NCI-H2081 treated with DMSO at 0.1 percent for 48 hours (cell line): Measurements from ENCODE around the gene OAS3.
"Not testable (repeated sequence)": the region's sequence is repeated elsewhere in the genome, so short reads cannot be mapped to it uniquely, and the experiment has no call there.

Experiments used
- DNase-seq: peaks from one replicate; lab custom pipeline; 2025; lab: John Stamatoyannopoulos, UW

The OAS3 gene

DNA sequence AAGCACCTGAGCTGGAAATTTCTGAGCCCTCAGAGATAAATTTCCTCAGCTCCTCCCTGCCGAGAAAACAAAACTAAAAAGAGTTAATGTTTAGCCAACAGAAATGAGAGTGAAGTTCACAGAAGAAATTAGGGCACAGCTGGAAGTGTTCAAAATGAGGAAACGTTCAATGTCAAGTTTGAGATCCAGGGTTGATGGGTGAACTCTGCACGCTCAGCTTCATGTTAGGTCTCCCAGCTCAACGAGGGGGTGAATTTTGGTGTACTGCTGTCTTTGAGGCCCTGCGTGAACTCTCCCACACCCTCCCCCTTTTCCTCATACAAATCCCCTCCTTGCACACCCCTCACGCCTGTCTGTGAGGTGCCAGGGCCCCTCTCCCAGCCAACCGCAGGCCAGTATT, 13.3 kb upstream of the OAS3 start:
- DNase-seq = no peak

DNA sequence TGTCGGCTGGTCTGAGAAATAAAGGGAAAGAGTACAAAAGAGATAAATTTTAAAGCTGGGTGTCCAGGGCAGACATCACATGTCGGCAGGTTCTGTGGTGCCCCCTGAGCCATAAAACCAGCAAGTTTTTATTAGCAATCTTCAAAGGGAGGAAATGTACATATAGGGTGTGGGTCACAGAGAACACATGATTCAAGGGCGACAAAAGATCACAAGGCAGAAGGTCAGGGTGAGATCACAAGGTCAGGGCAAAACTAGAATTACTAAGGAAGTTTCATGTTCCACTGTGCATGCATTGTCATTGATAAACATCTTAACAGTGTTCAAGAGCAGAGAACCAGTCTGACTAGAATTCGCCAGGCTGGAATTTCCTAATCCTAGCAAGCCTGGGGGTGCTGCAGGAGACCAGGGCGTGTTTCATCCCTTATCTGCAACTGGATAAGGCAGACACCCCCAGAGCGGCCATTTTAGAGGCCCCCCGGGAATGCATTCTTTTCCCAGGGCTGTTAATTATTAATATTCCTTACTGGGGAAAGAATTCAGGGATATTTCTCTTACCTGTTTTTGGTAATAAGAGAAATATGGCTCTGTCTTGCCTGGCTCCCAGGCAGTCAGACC, 11.7 kb upstream of the OAS3 start:
- DNase-seq = not testable (repeated sequence)

DNA sequence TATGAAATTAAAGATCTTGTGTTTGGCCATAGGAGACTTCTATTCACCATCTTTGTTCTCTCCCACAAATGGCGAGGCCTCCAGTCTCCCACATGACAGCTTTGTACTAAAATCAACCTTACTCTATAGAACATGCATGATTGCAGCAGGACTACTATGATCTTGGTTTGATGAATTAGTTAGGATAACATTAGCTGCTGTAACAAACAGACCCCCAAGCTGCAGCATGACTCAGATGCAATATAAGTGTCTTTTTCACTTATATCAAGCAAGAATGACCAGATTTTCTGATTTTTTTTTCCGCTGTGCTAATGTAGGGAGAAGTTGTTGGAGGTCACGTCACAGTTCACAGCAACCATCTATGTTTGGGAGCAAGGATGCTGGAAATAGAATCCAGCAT, 10.8 kb upstream of the OAS3 start:
- DNase-seq = no peak

DNA sequence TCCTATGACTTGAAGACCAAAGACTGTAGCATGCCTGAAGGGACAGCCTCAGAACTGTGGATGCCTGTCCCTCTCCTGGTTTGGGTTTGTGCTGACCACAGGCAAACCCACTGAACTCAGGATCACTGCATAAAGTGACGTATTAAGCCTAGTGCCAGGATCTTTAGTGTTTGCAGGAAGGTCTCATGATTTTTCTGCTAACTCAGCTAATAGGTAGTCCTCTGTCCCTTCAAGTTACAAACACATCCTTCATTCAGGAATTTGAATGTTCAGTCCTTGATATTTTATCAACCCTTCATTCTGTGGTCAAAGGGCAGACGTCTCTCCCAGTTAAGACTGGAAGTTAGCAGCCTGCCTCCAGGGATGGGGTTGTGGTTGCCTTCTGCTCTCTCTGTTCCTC, 10.3 kb upstream of the OAS3 start:
- DNase-seq = no peak

DNA sequence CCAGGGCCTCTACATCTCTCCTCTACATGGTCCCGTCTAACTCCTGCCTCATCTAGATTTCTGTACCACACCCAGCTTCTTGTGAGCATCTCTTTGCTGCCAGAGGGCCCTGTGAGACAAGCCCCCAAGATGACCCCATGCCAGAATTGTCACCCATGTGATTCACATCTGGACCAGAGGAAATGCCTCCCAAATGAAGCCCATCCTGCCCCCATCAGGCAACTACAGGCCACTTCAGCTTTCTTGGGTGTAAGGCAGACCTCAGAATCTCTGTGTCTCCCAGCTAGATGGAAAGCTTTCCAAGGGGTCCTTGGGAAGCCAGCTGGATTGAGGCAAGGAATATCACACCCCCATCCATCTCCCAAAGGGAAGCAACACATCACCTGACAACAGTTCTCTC, 9.3 kb upstream of the OAS3 start:
- no peak for DNase-seq

DNA sequence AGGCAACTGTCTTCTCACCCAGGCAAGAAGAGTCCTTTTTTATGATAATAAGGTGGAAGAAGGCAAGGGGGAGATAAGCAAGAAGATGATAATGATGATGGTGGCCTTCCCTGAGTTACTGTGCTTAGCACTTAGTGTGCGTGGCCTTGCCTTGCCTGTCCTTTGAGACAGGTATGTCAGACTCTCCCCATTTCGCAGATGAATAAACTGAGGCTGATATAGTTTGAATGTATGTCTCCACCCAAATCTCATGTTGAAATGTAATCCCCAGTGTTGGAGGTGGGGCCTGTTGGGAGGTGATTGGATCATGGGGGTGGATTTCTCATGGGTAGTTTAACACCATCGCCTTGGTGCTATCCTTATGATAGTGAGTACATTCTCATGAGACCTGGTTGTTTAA, 8.6 kb upstream of the OAS3 start:
- no peak for DNase-seq

DNA sequence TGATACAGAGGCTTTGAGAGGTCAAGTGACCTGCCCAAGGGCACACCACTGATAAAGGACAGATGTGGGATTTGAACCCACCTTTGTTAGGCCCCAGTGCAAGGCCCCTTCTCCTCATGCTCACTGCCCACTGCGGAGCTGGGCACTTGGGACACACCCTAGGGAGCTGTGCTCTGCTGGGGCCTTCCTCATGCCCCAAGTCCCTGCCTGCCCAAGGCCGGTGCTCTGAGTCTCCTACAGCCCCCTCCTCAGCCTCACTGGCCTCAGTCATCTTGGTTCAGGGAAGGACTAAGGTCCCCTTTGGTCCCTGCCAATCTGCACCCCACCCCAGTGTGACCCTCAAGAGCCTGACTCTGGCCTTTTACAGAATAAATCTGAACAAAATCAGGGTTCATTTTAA, 7.9 kb upstream of the OAS3 start:
- no peak for DNase-seq

DNA sequence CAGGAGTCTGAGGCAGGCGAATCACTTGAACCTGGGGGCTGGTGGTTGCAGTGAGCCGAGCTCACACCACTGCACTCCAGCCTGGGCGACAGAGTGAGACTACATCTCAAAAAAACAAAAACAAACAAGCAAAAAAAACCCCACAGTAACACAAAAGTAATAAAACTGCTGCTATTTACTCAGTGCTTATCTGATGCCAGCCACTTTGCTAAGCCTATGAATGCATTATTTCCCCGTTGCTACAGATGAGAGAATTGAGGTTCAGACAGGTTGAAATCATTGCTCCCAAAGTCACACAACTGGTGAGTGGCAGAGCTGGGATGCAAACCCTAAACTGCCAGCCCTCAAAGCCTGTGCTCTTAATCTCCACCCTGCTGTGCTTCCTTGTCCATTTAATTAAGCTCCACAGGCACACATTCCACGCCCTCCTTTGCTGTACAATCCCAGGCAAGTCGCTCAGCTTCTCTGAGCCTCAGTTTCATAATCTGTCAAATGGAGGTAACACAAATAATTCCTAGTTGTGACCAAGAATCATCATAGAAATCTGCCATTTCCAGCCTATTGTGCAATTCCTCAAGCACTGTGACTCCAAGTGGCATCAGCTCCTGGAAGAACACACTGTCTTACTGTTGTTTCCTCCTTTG, 5.7 kb upstream of the OAS3 start:
- DNase-seq = no peak

DNA sequence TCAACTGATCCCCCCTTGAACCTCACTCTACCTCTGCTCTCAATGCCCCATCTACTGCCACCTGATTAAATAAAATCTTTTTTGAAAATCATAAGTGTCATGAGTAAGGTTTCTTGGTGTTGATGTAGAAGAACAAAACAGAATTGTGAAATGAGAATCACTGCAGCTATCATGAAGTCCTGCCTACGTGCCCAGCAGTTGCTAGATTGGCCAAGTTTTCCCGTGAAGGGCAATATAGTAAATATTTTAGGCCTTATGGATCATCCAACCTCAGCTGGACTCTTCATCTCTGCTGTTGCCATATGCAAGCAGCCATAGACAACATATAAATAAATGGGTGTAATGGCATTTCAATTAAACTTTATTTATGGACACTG, 5.2 kb upstream of the OAS3 start:
- no peak for DNase-seq

DNA sequence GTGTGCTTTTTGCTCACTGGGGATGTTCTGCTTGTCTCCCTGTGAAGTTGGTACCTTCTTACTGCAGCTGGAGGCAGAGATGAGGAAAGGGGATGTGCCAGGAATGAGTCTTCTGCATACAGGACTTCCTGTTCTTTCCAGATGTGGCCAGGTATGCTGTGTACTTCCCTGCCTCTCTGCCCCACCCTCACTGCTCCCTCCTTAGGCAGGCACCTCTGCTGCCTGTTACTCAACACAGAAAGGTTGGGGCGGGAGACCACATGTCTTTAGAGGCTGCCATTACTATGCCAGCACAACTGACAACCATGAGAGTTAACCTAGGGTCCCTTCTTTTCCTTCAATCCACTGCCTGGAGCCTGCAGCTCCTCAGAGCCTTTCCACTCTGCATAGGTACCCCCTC, 2.0 kb upstream of the OAS3 start:
- no peak for DNase-seq

DNA sequence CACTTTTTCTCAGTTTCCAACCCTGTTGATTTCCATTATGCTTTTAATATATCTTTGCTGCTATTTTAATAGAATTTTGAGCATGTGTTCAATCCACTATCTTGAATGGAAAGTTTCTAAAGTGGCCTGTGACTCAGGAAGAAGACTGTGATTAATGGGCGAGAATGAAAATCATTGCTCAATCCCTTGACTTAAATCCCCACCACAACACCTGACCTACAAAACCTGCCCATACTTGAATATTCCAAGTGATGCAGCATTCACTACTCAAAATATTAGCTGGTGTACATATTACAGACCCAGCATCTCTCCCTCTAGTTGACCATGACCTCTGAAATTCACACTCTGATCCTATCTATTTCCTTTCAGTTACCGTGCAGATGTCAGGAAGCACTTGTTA, 1.3 kb upstream of the OAS3 start:
- DNase-seq = no peak

DNA sequence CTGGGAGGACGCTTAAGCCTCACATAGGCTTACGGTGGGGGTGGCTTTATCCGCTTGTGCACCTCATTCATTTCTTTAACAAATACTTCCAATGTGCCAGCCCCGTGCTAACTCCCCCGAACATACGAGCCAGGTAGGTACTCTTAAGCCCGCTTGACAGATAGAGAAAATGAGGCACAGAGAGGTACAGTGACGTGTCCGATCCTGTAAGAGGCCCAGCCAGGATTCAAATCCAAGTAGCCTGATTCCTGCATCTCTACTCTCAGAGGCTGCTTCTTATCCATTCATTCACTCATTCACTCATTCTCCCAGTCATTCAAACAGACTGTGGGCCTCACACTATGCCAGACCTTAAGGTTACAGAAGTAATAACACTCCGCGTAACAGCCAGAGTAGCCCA, 477 bp downstream of the OAS3 start:
- no peak for DNase-seq

DNA sequence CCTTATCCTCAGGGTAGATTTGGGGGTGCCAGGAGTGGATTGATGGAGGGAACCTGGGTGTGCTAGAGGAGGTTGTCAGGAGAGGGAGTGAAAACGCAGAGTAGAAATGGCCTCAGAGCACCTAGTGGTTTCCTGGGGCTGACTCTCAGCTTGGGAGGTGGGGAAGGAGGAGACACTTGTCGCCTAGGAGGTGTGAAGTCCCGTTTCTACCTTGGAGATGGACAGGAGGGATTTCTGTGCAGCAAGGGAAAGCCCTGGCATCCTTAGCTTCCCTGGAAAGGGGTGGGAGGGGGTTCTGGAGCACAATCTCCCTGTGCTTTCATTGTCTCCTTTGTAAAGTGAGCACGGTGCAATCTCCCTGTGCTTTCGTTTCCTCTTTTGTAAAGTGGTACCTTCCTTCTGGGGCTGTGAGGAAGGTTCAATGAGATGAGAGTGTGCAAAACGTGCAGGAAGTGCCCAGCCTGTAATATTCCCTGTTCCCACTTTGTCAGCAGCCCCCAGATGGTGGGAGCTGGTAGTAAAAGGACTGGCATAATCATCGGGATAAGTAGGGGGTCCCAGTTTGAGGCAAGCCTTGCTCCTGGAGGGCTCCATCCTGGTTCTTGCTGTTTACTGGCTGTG, 1.6 kb downstream of the OAS3 start:
- no peak for DNase-seq

DNA sequence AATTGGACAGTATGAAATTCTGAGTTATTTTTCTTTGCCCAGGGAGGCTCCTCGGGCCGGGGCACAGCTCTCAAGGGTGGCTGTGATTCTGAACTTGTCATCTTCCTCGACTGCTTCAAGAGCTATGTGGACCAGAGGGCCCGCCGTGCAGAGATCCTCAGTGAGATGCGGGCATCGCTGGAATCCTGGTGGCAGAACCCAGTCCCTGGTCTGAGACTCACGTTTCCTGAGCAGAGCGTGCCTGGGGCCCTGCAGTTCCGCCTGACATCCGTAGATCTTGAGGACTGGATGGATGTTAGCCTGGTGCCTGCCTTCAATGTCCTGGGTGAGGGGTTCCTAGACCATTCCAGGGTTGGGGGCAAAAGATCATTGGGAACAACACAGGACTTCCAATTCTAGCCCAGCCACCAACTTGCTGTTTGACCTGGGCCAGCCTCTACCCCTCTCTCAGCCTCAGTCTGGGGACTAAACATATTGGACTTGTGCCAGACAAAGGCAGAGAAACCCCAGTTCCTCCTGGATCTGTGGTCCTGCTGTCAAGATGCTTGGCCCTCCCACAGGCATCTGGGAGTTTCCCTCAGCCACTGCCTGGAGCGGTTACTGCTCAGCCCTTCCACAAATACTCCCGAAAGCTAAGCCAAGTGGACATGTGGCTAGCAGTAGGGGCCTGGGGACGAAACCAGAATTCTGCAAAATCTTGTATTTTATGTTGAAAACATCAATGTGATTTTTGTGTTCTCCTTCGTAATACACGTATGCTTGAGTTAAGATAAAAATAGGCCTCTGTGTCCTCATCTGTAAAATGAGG, 3.5 kb downstream of the OAS3 start:
- no peak for DNase-seq

DNA sequence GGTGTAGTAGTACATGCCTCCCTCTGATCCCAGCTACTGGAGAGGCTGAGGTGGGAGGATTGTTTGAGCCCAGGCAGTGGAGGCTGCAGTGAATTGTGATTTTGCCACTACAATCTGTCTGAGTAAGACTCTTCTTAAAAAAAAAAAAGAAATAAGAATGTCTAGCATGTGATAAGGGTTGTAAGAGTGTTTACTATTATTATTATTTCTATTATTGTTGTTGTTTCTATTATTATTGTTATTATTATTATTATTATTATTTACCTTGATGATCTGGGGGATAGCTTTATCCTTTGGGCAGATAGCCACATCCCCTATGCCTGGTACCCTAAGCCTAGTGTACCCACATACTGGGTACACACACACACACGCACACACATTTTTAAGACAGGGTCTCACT, 4.3 kb downstream of the OAS3 start:
- no peak for DNase-seq

DNA sequence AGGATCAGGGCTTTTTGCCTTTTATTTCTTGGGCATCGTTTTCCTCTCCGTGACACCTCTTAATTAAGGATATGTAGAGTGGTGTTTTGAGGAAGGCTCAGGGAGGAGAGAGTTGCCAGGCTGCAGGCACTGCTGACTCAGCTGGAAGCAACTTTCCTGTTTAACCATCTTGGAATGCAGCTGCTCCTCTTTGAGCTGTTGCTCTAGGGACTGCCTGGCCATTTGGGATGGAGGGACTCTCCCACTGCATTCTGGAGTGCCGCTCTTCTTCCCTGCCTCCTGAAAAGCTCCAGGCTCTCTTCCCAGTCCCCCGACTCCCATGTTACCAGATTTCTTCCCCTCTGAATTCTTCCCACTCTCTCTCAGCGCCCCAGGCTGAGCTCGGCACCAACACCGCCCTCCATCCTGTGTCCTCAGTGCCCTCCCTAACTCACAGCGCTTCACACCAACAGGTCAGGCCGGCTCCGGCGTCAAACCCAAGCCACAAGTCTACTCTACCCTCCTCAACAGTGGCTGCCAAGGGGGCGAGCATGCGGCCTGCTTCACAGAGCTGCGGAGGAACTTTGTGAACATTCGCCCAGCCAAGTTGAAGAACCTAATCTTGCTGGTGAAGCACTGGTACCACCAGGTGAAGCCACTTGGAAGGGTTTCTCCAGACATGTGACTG, 5.9 kb downstream of the OAS3 start:
- no peak for DNase-seq

DNA sequence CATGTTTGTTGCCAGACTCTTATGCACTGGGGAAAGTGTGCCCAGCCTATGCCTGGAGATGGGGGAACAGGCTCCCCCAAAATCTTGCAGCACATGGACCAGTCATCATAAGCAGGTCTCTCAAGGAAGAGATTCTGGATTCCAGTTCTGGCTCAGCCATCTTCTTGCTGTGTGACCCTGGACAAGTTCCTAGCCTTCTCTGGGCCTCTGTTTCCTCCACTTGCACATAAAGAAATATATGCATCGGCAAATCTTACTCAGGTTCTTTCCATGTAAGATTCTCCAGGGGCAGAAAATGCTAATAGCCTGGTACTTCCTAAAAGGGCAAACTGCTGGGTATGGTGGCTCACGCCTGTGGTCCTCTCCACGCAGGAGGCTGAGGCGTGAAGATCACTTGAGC, 7.2 kb downstream of the OAS3 start:
- DNase-seq = no peak

DNA sequence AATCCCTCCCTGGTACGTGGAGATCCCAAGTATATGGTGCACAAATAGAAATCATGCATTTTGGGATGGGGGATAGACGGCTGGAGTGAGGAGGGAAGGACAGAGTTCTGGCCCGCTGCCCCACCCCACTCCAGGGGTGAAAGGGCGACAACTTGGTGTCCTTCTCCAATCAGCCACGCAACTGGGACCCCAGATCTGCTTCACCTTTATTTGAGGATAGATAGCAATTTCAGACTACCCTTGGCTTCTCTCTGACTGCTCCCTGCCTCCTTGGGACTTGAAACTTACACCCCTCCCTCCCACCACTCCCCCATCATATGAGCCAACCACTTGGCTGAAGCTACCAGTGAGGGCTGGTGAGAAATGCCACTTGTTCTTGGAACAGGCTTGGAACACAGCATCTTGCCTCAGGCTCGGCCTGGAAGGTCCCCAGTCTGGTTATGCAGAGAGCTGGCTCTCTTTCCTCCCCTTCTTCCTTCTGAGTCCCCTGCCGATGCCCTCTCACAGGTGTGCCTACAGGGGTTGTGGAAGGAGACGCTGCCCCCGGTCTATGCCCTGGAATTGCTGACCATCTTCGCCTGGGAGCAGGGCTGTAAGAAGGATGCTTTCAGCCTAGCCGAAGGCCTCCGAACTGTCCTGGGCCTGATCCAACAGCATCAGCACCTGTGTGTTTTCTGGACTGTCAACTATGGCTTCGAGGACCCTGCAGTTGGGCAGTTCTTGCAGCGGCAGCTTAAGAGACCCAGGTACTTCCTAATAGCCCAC, 8.1 kb downstream of the OAS3 start:
- DNase-seq = no peak

DNA sequence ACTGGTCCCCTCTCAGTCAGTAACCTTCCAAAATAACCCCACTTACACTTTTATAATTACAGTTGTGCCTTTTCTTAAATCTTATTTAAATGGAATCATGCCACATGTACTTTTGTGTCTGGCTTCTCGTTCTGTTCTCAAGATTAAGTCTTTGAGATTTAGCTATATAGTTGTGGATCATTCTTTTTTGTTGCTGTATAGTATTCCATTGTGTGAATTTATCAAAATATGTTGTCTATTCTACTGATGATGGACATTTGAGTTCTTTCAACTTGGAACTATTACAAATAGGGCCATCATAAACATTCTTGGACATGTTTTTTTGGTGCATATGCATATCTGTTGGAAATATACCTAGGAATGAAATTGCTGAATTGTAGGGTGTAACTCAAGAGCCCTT, 9.0 kb downstream of the OAS3 start:
- no peak for DNase-seq

DNA sequence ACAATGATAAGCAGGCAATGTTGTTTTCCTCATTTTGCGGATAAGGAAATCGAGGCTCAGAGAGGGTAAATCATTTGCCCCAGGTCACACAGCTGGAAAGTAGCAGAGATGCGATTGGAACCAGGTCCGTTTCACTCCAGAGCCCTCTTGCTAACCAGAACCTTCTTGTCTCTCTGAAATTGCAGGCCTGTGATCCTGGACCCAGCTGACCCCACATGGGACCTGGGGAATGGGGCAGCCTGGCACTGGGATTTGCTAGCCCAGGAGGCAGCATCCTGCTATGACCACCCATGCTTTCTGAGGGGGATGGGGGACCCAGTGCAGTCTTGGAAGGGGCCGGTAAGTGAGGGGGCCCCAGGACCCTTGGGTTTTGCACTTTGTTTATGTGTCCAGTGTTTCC, 9.5 kb downstream of the OAS3 start:
- DNase-seq = no peak

DNA sequence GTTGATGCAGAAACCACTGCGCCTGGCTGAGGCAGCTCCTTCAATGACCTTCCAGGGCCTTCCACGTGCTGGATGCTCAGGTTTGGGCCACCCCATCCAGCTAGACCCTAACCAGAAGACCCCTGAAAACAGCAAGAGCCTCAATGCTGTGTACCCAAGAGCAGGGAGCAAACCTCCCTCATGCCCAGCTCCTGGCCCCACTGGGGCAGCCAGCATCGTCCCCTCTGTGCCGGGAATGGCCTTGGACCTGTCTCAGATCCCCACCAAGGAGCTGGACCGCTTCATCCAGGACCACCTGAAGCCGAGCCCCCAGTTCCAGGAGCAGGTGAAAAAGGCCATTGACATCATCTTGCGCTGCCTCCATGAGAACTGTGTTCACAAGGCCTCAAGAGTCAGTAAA, 10.5 kb downstream of the OAS3 start:
- no peak for DNase-seq

DNA sequence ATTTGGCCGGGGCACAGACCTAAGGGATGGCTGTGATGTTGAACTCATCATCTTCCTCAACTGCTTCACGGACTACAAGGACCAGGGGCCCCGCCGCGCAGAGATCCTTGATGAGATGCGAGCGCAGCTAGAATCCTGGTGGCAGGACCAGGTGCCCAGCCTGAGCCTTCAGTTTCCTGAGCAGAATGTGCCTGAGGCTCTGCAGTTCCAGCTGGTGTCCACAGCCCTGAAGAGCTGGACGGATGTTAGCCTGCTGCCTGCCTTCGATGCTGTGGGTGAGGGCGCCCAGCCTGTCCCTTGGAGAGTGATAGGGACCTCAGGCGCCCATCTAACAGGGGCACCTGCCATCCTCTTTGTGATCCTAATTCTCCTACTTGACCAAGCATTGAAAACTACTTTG, 12.4 kb downstream of the OAS3 start:
- DNase-seq = no peak
